HG03442 (cell line): ENCODE results near the gene FEV.

Experiments
- ATAC-seq: cut with Tn5 transposase; IDR thresholded peaks from one replicate; pipeline ENCODE4 v1.9.1; 2021; ENCODE audit warnings: mild to moderate bottlenecking, moderate library complexity; ENCODE audit not compliant: unreplicated experiment

FEV gene

DNA sequence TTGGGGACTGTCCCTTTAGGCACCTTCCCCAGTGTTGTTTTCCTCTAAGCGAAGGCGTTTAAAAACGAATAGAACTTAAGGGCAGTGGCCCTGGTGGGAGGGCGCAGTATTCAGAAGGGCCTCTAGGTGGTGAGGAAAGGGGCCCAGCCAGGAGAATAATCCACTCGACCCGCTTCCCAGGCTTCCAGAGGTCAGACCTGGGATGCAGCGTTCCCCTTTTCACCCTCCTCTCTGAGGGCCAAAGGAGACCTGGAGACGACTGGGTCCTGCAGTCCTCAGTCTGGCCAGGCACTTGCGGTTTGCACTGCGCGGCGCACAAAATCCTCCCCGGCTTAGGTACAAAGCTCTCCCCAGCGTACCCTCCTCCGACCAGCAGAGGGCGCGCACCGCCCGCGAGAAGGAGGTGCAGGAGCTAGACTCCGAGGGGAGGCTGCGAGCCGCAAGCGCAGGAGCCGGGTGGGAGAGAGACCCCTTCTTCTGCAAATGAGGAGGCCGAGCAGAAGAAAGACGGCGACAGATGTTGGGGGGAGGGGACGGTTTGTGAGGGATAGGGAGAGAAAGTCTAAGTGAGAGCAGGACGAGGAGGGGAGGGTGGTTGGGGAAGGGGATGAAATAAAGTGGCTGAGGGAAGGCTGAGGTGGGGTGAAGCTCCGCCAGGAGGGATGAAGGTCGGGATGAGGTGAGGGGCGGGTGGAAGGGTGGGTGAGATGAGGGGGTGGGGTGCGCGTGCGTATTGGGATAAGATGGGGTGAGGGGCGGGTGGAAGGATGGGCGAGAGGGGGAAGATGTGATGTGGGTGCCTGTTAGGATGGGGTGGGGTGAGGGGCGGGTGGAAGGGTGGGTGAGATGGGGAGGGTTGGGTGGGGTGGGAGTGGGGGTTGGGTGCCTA is 4.9 kb downstream of the FEV start:
- ATAC-seq, result peak; percentile 84

DNA sequence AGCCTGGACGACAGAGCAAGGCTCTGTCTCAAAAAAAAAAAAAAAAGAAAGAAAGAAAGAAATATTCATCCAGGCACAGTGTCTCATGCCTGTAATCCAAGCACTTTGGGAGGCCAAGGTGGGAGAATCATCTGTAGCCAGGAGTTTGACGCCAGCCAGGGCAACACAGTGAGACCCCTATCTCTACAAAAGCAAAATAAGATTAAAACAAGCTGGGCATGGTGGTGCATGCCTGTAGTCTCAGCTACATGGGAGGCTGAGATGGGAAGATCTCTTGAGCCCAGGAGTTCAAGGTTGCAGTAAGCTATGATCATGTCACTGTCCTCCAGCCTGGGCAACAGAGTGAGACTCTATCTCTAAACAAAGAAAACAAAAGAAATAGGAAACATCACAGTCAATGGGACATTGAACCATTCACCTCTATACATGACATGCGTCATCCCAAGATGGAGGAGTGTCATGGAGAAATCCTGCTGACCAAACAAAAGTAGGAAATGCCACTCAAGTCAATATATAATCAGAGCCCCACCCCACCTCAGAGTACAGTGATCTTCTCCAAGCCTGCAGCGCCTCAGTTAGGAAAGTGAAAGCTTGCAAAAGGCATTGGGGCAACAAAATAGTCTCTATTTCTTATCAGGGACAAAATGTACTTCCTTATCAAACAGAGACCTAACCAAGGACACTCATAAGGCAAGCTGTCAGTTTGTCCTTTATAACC is 9.8 kb downstream of the FEV start:
- no peak for ATAC-seq

DNA sequence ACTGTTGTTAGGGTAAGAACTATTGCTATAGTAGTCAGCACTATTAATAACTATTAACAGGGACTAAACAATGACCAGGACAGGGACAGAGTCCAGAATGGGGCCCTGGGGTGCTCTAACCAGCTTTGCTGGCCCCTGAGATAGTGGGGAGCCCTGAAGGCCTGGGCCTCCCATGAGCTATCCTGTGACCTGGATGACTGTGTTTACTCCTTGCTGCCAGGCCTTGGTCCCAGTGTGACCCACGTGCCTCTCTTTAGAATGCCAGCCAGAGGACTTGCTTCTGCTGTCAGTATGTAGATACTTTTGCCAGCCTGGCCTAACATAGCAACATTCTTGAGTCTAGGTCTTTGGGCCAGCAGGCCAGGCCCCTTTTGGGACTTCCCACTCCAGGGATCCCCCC is 14.1 kb downstream of the FEV start:
- ATAC-seq, result no peak

DNA sequence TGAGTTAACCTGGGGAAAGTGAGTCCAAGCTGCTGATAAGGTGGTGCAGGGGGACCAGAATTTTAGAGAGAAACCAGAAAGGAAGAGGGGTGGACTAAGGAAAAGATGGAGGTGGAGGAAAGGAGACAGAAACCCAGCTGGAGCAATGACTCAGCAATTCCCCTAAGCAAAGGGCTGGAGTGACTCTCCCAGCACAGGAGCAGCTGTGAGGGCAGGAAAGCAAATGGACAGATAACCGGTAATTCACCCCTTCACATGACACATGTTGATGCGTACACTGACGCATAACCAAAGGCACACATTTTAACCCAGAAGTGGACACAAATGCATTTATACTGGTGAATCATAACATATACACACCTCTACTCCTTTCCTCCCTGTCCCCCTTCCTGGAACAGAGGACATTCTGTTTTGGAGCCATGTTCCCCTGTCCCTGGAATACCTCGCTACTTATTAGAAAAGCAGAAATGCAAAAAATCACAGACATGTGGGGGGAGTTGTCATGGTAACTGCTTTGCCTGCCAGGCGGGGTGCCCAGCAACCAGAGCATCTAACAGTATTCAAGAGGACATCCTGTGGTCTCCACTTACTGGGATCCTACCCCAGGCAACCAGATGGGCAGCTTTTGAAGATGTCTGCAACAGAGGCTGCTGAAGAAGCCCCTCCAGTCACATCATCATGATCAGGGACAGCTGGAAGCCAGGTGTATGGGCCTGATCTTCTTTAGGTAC is 20.8 kb downstream of the FEV start:
- ATAC-seq, result no peak

DNA sequence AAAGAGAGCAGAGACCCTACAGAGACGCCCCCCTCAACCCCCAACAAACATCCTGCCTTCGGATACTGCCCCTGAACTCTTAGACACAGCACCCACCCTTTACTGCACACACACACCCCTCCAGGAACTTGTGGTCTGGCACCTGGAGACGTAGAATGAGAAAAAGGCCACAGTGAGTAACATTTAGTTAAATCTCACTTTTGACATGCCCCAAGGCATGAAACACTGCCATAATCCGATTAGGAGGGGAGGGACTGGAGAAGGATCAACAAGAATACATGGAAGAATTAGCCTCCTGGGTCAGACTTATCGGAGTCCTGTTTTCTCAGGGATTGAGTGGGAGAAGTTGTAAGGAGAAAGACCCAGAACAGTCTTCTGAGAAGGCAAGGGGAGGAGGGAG is 21.4 kb downstream of the FEV start:
- ATAC-seq, result no peak

DNA sequence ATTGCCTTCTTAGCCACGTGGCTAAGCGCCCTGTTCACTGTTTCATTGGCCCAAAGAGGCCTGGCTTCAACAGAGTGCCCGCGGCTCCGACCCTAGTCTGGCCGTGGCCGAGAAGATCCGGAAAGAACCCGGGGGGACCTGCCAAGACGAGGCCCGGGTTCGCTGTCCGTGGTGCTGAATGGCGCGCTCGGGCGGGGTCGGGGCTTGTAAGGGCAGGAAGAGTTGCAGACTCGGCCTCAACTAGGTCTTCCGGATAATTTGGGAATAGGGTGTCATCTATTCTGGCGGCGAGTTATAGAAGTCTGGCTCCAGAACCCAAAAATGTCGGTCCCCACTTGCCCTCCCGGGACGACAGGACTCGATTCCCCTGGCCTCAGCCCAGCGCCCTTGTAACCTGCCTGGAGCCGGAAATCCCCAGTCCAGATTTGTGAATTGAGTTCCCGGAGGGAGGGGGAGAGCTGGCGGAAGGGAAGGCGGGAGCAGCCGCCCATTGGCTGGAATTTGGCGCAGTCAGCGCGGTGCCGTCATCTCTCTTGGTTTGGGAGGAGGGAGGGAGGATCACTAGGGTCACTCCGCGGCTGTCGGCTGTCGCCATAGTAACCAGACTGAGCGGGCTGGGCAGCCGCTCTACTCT is 22.0 kb downstream of the FEV start:
- ATAC-seq, result no peak

DNA sequence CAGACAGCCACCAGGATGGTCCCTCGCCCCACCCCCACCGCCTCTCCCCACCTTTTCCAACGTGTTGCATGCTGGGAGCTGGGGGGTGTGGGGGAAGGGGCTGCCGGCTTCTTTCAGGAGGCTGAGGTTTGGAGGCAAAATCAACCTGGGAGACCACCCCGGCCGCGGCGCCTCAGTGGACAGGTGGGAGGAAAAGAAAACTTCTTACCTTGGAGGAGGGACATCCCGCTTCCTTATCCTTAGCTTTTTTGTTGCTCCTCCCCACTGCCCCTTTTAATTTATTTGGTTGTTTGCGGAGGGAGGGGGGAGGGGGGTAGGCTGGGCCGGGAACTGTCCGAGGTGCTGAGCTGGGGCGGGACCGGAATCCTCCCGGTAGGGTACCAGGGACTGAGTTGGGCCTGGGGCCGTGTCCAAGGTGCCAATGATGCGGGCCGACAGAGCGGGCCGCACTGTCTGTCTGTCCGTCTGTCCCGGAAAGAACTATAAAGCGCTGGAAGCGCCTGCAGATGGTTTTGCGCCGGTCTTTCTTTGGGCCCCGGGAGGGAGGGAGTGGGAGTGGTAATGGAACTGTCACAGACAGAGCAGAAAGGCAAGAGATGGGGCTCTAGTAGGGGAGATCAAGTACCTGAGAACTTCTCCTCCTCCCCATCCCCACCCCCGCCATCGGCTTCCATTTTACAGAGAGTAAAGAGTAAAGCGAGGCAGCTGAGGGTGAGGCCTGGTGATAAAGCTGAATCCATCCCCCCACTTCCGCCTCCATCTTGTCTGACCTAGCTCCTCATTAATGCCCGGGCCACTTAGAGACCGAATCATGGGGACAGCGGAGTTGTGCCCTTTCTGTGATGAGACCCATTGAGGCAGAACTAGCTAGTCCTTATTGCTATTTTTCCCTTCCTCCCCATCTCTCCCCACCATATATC is 23.1 kb downstream of the FEV start:
- ATAC-seq, result no peak

DNA sequence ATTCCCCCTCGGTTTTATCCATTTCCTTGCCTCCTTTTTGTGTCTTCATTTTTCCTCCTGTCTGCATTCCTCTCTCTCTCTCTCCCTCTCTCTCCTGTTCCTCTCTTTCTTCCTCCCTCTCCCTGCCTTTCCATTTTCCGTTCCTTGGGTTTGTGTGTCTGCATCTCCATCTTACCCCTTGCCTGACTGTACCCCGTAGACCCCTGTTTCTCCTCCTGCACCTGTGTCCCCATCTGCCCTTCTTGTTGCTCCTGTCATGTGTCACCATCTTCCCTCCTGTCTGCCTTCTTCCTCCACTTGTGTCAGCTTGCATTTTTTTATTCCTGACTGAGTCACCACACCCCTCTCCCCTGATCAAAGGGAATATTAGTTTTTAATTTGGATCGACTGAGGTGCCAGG is 23.8 kb downstream of the FEV start:
- no peak for ATAC-seq

DNA sequence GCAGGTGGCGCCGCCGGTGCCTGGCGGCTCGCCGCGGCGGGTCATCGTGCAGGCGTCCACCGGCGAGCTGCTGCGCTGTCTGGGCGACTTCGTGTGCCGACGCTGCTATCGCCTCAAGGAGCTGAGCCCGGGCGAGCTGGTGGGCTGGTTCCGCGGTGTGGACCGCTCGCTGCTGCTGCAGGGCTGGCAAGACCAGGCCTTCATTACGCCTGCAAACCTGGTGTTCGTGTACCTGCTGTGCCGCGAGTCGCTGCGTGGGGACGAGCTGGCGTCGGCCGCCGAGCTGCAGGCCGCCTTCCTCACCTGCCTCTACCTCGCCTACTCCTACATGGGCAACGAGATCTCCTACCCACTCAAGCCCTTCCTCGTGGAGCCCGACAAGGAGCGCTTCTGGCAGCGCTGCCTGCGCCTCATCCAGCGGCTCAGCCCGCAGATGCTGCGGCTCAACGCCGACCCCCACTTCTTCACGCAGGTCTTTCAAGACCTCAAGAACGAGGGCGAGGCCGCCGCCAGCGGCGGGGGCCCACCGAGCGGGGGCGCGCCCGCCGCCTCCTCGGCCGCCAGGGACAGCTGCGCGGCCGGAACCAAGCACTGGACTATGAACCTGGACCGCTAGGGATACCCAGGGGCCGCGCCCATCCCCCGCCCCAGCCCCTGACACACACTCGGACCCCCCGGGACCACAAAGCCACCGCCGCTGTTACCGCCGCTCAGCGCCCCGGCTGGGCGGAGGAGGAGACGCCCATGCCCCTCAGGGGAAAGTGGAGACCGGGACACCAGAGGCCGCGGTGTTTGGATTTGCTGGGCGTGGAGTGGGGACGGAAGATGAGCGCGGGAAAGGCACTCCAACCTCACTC is 24.4 kb downstream of the FEV start:
- ATAC-seq, result no peak

DNA sequence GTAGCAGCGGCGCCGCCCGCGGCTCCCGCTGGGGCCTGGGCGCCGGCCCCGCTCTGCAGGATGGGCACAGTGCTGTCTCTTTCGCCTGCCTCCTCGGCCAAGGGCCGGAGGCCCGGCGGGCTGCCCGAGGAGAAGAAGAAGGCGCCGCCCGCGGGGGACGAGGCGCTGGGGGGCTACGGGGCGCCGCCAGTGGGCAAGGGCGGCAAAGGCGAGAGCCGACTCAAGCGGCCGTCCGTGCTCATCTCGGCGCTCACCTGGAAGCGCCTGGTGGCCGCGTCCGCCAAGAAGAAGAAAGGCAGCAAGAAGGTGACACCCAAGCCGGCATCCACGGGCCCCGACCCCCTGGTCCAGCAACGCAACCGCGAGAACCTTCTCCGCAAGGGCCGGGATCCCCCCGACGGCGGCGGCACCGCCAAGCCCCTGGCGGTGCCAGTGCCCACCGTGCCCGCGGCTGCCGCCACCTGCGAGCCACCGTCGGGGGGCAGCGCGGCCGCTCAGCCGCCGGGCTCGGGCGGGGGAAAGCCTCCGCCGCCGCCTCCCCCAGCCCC is 25.1 kb downstream of the FEV start:
- no peak for ATAC-seq

DNA sequence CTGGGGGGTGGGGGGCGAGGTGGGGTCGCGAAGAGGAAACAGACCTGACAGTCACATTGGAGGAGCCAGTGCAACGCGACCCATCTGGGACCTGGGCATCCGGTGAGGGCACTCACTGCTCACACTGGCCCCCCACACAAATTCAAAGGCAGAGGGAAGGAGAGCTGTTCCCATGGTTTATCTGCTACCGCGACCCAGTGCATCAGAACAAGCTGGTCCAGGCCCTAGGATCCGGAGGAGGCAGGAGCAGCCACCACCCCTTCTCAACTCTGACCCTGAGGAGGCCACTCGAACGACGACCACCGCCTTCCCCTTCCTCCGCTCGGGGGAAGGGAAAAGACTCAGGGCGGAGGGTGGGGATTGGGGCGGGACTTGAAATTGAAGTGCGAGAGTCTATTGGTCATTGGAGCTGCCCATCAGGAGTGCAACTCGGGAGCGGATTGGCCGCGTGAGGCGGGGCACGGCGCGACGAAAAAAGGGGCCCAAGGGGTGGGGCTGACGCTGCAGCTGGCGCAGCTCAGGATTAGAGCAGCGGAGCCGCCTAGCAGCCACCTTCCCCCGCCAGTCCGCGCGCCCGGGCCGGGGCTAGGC is 25.7 kb downstream of the FEV start, which contains the start of gene CDK5R2:
TSS of gene CDK5R2 (plus strand) at position 526 of the 591 bp plus-strand sequence. CDS start 155 bp downstream, outside the sequence.
- peak; percentile 91 for ATAC-seq

DNA sequence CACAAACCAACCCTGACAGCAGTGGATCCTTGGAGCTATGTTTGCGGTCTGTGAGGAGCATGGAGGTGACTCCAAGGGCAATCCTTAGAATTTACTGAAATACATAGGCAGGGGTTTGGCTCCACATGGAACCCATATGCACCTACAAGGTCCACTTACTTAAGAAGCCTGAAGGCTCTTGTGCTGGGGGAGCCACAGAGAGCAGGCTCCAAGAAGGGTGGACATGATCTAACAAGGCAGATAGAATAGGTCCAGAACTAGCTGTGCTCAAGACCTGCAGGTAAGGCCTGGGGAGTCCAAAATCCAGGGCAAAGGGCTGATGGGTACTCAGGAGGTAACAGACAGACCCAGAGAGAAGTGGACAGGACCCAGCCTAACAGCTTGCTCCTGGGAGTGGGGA is 26.7 kb downstream of the FEV start:
- ATAC-seq, result no peak

DNA sequence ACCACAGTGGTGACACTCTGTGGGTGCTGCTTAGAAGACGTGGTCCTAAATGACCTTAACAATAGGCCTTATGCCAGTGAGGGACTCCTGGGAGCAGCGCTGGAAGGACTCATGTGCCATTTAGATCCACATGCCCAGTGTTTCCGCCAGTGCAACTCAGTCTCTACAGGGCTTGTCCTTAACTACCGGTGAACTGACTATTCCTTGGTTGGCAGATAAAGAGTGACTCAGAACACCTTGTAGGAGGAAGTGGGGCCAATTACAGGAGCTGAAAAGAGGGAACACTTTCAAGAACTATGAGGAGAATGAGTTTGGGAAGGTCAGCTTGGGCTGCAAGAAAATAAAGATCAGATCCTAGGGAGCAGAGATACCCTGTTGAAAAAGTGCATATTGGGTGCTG is 27.3 kb downstream of the FEV start:
- no peak for ATAC-seq

DNA sequence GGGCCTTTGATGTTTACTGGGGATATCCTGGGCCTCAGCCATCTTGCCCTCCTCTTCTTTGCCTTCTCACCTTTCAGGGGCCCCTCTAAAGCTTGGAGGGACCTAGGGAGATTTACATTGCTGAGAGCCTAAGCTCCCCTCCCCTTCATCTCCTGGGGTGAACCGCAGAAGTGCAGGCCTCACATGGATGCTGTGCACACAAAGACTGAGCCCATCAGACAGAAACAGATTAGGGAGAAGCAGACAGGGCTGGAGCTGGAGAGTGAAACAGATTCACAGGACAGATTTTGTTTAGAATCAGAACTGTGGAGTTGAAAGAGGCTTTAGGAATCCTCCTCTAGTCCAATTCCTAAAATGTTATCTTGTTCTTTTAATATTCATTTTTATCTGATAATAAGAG is 28.9 kb downstream of the FEV start:
- ATAC-seq, result no peak

DNA sequence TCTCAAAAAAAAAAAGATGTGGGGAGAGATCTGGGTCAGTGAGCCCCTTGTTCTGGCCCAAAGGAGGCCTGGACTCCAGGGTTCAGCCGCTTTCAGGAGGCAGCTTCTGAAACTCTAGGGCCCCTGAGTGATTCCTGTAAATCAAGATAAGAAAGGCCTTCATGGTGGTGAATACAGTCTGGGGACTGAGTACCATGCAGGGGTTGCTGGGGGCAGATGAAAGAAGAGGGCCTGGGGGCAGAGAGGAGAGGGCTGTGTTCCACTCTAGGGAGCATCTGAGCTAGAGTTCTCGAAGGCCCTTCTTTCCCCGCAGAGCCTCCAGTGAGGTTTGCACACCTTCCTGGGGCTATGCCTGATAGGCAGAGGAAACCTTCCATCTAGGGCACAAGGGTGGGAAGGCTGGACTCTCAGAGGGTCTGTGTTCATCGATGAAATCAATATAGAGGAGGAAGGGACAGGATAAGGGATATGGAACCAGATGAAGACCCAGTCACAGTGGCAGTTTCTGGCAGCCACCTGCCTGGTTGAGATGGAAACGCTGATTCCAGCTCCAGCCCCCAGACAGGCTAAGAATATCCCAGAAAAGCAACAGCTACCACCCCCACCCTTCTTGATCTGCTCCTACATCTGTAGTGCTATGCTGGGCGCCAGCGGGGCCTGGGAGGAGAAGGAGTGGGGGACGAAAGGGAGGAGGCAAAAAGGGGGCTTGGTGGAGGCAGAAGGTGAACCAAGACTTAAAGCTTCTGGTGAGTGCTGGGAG is 30.3 kb downstream of the FEV start:
- ATAC-seq, result no peak

DNA sequence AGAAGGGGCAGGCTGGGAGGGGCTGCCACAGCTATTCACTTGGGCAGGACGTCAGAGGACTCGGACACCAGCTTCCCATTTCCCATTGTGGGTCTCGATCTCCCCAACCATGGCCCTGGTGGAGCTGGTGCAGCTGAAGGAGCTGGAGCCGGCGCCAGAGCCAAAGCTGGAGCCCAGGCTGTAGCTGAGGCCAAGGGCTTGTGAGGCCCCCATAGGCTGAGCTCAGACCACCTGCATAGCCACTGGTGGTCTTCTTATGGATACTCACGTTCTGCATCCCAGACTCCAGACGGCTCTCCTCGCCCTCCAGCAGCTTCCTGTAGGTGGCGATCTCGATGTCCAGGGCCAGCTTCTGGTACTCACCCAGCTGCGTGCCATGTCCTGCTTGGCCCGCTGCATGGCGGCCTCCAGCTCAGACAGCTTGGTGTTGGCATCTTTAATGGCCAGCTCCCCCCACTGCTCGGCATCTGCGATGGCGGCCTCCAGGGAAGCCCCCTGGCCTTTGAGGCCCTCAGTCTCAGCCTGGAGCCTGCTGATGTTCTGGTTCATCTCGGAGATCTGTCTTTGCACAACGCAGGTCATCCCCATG is 31.5 kb downstream of the FEV start:
- ATAC-seq, result no peak

DNA sequence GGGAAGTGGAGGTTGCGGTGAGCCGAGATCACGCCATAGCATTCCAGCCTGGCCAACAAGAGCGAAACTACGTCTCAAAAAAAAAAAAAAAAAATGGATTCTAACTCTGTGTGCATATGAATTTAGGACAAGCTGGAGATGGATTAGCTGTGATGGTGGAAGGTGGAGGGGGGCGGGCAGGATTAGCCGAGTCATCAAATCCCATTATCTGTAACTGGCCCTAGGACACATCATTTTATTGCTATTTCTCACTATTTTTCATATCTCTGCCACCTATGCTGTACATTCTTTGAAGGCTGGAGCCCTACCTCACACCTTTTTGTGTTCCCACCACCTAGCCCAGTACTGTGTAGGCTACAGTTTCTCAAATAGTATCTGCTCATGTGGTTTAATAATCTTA is 32.8 kb downstream of the FEV start:
- no peak for ATAC-seq
